ENCODE measurements around the gene STX11.

GRCh38 chr6:144170044-144170443 is 19.7 kb downstream of the STX11 start:
- TF ChIP-seq RAD21 (IDR thresholded peaks at IDR 0.05; ENCODE audit: insufficient read depth, low read depth, low read length) (no peak), TARDBP (IDR thresholded peaks at IDR 0.05; ENCODE audit: borderline replicate concordance) (no peak), CTCF (IDR thresholded peaks at IDR 0.05 in 2 of 3, conservative IDR thresholded peaks at IDR 0.05 in 1 of 3; ENCODE audit: control insufficient read depth in 2 of 3, extremely low read depth in 1 of 3, insufficient read depth in 1 of 3, low read depth in 3 of 3, low read length in 3 of 3) (no peak), RCOR1 (conservative IDR thresholded peaks at IDR 0.05; ENCODE audit: low read depth, low read length) (no peak), STAT3 (IDR thresholded peaks at IDR 0.05; ENCODE audit: low read depth, low read length) (no peak), TBL1XR1 (IDR thresholded peaks at IDR 0.05; ENCODE audit: low read depth, low read length) (no peak)

Data from GM12878 (cell line).